ENCODE measurements around the gene BORCS8.

The BORCS8 gene

DNA sequence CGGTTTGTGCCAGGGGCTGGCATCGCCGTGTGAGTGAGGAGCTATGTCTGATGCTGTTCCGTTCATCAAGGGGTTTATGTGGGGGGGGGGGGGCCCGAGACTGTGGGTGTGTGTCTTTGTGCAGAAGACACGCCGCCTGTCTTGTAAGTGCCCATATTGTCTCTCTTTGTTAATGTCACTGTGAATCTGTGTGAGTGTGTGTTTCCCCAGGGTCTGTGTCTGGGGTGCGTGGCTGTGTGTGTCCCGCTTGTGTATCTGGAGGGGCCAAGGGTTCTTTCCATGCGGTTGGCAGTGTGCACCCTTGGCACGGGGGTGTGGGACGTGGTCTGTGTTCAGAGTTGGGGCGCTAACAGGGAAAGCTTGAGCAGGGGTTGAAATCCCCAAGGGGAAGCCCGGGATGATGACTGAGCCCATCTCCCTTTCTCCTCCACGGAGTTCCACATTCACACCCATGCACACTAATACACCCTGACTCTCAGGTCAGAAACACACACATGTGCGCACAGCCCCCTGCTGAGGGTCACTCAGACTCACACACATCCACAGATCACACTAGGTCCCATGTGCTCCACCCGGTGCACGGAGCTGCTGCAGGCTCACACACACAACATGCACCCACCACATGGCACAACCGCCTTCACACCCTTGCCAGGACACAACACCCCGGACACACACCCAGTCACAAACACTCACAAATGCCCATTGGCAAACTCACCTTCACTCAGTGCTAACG is 21.6 kb upstream of the BORCS8 start:
- no peak for DNase-seq (ENCODE audit: low spot score)

- DNase-seq (ENCODE audit: low spot score): no peak
Measured at GRCh38 chr19:19212916-19213315, 21.0 kb upstream of the BORCS8 start.

- DNase-seq (ENCODE audit: low spot score): no peak
Measured at GRCh38 chr19:19211499-19212420, 19.8 kb upstream of the BORCS8 start, which contains the start of gene NCAN. Gene NCAN (plus strand): TSS chr19:19211958. CDS start chr19:19216954, 4,996 bp downstream.

GRCh38 chr19:19209372-19209771 is 17.4 kb upstream of the BORCS8 start:
- DNase-seq (ENCODE audit: low spot score): peak; percentile 56

DNA sequence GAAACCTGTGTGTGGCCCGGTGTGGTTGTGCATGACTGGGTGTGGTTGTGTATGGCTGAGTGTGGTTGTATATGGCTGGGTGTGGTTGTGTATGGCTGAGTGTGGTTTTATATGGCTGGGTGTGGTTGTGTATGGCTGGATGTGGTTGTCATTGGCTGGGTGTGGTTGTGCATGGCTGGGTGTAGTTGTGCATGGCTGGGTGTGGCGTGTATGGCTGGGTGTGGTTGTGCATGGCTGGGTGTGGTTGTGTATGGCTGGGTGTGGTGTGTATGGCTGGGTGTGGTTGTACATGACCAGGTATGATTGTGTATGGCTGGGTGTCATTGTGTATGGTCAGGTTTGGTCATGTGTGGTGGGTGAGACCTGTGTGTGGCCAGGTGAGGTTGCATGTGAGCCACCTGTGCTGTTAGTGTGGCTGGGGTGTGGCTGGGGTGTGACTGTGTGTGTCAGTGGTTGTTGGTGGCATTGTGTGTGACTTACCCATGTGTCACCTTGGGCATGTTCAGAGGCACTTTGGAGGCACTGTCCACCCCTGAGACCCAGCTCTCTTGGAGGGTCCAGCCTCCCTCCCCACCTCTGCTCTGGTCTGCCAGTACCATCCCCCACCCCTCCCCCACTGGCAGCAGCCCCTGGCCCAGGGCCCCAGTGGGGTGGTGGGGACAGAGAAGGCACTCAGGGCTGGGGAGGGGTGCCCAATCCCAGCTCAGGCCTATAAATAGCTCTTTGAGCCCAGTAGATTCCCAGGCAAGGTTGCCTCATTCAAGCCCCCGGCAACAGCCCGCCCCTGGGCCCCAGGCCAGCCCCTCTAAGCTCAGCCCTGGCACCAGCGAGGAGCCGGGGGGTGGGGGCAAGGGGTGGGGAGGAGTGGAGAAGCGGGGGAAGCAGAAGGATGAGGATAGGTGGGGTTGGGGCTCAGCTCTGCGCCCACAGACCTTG is 16.0 kb upstream of the BORCS8 start:
- DNase-seq (ENCODE audit: low spot score): no peak

- DNase-seq (ENCODE audit: low spot score): no peak
Measured at GRCh38 chr19:19206938-19207337, 15.0 kb upstream of the BORCS8 start.

DNA sequence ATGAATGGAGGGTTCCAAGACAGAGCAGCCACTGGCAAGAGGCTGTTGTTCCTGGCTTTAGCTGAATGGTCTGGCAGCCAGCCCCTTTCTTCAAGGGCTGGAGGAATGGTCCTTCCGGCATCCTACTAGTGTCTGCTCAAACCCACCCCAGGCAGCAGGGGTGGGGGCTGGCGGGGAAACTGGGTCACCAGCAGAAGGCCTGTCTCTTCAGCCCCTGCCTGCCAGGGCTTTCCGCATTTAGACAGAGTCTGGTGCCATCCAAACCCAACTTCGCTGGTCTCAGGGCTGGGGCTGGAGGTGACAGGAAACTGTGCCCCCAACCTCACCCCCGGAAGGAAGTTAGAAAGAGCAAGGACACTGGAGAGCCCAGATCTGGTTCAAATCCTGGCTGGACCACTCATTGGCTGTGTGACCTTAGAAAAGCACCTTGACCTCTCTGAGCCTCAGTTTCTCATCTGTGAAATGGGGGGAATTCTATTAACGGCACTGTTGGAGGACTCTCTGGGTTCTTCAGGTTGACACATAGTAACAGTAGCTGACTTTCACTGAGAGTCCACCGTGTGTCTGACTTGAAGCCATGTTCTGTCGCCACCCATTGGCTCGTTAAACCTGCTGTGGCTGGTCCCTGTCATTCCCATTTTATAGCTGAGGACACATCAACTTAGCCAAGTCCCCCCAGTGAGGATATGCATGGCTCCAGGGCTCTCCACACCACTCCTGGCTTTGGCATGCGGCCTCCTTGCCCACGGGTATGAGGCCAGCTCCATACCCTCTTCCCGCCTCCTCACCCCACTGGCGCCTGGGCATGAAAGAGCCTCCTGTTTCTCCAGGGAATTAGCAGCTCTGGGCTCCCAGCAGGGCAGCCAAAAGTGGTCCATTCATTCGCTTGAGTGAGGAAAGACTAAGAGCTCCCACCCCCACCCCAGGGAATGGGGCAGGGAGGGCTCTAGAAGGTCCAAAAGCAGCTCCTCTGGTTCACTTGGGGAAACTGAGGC is 13.8 kb upstream of the BORCS8 start:
- DNase-seq (ENCODE audit: low spot score): no peak

GRCh38 chr19:19204181-19204580 is 12.2 kb upstream of the BORCS8 start:
- no peak for DNase-seq (ENCODE audit: low spot score)

DNA sequence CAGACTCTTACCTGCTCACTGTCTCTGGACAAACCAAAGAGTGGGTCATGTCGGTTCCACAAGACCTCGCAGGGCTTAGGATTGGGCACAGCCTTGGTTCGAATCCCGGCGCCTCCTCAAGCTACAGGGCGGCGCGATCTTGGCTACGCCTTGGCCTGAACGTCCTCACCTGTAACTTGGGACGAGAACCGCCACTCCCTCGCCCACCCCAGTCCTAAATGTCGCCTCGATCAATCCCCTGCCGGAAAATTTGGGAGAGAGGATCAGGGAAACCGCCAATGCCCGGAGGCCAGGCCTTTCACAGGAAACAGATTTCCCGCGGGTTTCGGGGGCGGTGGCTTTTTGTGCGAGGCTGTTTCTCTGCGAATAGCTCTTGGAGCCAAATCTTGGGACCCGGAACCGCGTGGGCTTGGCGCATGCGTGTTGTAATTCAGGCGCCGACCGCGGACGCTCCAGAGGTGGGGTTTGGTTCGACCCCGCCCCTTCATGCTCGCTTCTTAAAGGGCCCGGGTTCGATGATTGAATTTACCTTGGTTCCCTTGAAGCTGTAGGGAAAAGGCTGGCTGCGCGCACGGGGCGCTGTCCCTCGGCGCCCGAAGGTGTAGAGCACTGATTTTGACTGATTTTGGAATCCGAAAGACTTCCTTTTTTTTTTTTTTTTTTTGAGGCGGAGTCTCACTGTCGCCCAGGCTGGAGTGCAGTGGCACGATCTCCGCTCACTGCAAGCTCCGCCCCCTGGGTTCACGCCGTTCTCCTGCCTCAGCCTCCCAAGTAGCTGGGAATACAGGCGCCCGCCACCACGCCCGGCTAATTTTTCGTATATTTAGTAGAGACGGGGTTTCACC is 11.3 kb upstream of the BORCS8 start, which contains the start of gene NR2C2AP:
Gene NR2C2AP (minus strand): TSS at position 403 of the 845 bp plus-strand sequence. CDS start 354 bp downstream, at position 49.
- peak; percentile 96 for DNase-seq (ENCODE audit: low spot score)

GRCh38 chr19:19202707-19203011 is 10.7 kb upstream of the BORCS8 start:
- DNase-seq (ENCODE audit: low spot score): peak; percentile 37

GRCh38 chr19:19201697-19202630 is 10.0 kb upstream of the BORCS8 start:
- no peak for DNase-seq (ENCODE audit: low spot score)

- no peak for DNase-seq (ENCODE audit: low spot score)
Measured at GRCh38 chr19:19193926-19194325, 2.0 kb upstream of the BORCS8 start.

GRCh38 chr19:19192910-19193423 is 1.0 kb upstream of the BORCS8 start:
- DNase-seq (ENCODE audit: low spot score): no peak

DNA sequence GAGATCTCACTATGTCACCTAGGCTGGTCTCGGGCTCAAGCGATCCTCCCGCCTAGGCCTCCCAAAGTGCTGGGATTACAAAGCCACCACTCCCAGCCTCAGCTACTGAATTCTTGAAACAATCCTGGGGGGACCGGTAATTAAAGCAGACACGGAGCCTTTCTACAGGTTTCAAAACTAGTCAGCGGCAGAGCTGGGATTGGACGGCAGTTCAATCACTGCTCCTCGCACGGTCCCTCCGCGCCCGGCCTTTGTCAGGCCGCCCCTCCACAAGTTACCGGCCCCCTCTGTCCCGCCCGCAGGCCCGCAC is 229 bp downstream of the BORCS8 start:
- DNase-seq (ENCODE audit: low spot score): peak; percentile 28

DNA sequence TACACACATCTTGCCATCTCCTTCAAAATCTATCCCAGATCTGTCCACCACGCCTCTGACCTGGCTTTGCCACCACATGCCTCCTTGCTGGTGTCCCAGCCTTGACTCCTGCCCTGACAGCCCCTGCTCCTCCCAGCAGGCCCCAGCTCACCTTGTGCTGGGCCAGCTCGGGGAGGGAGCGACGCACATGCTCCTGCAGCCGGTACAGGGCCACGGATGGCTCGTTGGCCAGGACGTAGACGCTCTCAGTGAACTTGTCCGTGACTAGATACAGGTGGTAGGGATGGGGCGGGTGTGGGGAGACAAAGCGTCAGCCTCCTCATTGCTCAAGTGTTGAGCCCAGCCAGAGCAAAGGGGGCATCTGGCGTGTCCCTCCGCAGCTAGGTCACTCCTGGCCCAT is 5.2 kb downstream of the BORCS8 start:
- no peak for DNase-seq (ENCODE audit: low spot score)

GRCh38 chr19:19185853-19186740 is 5.9 kb downstream of the BORCS8 start:
- peak; percentile 32 for DNase-seq (ENCODE audit: low spot score)

GRCh38 chr19:19181488-19181998 is 10.4 kb downstream of the BORCS8 start:
- no peak for DNase-seq (ENCODE audit: low spot score)
